GM21528 (cell line): ENCODE results near the gene SMAD7.

ENCODE experiments used
- ATAC-seq: cut with Tn5 transposase; IDR thresholded peaks from one replicate; pipeline ENCODE4 v1.9.1; 2021; ENCODE audit warnings: mild to moderate bottlenecking, moderate library complexity; ENCODE audit not compliant: unreplicated experiment, low FRiP score

The SMAD7 gene

DNA sequence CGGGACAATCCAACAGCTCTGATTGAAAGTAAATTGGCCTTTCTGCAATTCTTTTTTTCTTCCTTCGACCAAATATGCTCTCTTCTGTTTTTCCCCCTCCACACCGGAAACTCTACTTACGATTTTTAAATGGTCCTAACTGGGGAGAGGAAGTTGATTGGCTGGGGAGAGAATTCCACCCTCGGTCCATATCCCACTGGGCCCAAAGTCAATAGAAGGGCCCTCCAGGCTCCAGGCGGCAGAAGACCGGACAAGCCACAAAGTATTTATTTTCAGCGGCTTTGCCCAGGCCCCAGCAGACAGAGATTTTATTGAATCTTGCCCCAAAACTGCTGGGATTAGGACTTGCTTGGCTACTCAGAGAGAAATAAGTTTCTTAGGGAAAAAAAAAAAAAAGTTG, 37.1 kb upstream of the SMAD7 start:
- ATAC-seq = no peak

DNA sequence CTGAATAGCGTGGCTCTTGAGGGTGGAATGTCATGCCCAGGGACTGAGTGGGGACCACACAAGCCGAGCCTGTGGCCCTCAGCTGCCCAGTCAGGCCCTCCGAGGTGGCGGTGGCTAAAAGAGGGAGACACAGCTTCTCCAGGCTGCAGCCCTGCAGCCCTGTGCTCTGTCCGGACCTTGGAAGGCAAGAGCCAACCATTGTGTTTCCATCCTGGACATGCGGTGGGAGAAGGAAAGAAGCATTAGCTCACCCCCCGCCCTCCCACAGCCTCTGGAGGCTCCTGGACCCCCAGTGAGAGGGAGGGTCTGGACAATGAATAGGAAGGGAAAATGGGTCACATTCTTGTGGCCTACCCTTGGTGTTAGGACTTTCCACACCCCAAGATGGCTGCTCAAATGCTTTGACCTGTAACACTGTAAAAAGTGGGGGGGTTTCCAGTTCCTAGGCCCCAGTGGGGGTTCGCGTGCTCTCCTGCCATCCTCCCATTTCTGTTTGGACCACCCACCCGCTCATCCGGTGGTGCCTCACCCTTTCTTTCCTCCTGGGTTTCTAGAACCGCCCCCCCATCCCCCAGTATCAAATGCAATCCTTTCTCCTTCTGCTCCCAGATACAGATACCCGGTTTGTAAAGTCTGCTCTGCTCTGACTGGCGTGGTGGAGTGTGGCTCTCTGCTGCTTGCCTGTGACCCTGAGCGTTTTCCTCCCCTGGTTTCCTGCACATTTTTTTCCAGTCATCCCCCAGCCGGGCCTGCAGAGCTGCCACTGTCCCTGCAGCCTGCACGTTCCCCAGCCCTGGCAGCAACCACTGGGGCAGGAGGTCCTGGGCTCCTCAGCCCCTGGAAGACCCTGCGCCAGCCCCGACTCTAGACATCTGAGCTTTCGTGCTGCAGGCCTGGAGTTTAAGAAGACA, 36.3 kb upstream of the SMAD7 start:
- no peak for ATAC-seq

DNA sequence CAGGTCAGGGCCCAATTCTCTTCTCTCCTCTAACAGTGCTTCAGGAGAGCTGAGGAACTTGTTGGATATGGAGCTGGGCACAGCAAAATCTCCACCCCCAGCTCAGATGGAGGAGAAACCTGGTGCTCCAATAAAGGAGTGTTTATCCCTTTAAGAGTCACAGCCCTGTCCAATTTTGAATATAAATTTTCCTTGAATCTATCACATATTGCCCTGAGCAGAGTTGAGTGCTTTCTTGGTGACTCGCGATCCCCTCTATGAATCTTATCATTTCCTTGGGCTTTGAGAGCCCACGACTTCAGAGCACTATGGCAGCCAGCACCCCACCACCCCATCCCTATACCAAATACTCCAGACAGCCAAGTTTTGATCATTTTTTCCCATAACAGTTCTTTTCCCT, 34.4 kb upstream of the SMAD7 start:
- no peak for ATAC-seq

DNA sequence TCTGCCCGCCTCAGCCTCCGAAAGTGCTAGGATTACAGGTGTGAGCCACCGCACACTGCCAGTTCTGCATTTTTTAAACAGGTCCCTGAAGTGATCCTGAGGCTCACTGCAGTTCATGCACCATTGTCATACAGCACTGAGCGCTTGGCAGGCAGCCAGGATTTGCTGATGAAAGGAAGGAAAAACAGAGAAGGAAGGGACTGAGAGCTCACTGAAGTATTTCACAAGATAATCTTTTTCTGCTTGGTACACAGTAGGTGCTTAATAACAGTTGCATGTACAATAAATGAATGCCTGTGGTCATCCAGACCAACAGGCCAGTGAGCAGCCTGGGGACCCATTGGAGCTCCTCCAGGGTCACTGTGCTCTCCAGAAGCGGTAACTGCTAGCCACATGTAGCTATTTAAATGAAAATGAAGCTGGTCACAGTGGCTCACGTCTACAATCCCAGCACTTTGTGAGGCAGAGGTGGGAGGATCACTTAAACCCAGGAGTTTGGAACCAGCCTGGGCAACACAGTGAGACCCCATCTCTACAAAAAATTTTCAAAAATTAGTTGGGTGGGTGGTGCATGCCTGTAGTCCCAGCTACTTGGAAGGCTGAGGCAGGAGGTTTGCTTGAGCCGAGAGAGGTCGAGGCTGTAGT, 33.1 kb upstream of the SMAD7 start:
- ATAC-seq = no peak

DNA sequence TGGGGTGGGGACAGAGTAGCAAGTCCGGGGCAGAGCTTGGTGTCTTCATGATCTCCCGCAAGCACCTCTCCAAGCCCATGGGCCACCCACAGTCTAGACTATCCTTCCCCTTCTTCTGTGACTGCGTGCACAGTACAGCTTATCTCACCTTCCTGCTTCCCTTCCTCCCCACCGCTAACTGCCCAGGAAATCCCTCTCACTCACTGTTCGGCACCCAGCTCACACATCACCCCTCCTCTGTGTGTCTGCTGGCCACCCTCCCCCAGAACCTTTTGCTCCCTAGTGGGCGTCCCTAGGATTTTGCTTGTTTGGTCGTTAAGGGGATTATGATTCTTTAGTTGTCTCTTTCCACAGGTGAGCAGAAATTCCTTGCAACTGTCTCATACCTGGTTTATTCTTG, 31.5 kb upstream of the SMAD7 start:
- no peak for ATAC-seq

DNA sequence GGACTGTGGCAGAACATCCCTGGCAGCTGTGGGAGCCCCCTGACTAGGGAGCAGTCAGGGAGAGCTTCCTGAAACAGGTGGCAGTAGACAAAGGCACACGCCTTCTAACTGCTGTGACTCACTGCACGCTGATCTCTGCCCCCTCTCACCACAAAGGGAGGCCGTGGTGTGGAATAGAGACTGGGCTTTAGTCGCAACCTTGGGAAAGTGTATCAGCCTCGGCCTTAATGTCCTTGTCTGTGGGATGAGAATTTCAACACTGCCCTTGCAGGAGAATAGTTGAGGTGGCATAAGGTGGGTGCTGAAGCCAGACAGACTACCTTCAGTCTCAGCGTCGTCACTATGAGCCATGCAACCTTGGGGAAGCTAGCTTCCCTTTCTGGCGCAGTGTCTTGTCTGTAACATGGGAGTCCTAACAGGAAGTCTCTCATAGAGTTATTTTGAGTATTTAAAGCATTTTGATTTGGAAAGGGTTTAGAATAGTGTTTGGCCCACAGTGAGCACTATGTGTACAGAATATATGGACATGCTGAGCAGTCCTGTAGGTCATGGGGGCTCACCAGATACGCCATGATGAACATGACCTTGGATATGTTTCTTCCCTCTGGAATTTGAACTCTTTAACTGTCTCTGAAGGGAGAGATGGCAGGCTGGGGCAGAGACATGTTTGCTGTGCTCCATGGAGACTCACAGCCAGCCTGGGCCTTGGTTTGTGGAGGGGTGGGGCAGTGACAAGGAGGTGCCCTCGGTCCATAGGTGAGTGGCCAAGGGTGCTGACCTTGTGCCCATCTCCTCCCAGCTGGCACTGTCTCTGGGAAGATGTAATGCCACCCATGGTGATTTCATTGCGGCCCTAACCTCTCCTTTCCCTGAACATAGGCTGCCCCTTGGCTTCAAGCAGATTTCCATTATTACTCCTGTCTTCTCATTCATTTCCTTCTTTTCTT, 29.5 kb upstream of the SMAD7 start:
- ATAC-seq = no peak

DNA sequence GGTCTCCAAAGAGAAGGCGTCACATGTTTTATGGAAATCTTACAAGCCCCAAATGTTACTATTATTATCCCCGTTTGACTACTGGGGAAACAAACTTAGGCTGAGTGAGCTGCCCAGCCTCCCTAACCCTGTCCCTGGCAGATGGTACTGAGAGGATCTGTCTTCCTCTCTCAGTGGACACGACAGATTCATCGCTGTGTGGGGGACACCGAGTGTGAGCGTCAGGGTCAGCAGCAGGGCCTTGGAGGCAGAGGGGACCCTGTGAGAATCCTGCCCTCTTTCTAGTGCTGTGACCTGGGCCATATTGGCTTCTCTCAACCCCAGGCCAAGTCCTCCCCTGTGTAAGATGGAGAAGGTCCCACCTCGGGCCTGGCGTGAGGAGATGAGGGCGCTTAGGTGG, 27.1 kb upstream of the SMAD7 start:
- ATAC-seq = no peak

DNA sequence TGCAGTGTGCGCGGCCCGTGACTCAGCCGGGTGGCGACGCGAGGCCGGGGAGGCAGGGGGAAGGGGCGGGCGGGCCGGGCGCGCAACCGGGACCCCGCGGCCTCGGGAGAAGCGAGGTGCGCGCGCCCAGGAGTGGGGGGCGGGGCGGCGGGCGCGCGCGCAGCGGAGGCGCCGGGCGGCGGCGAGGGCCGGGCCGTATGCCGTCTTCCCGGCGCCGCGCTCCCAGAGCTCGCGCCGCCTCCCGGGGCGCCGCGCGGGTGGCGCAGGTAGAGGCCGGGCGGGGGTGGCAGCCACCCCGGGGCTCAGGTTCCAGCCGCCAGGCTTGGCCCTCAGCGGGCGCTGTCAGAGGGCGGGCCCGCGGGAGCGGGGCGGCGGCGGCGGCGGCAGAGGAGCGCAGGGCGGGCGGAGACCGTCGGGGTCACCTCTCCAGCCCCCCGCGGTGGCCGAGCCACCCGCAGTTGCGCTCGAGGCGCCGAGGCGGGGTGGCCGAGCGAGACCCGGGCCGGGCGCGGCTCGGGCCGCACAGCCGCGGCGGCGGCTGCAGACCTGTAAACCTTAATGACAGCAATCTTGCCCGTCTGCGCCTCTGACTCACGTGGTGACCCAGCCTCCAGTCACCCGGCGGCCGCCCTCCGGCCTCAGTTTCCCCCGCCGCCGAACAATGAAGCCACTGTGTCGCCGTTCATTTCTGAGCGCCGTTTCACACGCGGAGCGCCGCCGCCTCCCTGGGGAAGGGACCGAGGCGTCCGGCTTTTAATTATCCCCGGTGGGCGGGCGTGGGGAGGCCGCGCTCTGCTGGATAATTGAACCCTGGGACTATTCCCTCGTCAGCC, 25.3 kb upstream of the SMAD7 start:
- peak; percentile 64 for ATAC-seq

DNA sequence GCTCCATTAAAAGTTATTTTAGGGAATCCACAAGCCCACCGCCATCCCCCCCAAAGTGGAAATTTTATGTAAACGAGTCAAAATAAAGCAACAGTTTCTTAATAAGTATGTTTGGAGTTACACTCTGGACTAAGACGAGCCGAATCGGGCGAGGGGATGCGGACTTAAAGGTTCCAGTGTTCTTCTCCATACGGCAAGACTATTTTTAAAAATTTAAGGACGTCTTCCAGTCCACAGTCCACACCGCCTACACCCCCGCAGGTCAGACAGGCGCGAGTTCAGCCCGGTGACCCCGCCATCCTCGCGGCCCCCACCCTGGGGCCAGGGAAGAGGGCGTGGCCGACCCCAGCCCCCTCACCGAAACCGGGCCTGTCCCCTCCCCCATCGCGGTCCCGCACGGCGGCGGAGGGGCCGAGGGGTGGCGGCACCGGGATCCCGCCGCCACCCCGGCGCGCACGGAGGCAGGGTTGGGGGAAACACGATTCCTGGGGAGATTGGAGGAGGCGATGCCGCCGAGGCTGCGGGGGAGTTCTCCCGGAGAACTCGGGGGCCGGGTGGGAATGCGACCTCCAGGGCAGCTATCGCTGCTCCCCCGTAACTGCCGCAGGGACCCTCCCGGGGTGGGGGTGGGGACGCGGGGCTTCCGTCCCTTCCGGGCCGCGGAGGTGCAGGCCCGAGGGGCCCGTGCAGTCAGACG, 24.5 kb upstream of the SMAD7 start:
- peak; percentile 32 for ATAC-seq

DNA sequence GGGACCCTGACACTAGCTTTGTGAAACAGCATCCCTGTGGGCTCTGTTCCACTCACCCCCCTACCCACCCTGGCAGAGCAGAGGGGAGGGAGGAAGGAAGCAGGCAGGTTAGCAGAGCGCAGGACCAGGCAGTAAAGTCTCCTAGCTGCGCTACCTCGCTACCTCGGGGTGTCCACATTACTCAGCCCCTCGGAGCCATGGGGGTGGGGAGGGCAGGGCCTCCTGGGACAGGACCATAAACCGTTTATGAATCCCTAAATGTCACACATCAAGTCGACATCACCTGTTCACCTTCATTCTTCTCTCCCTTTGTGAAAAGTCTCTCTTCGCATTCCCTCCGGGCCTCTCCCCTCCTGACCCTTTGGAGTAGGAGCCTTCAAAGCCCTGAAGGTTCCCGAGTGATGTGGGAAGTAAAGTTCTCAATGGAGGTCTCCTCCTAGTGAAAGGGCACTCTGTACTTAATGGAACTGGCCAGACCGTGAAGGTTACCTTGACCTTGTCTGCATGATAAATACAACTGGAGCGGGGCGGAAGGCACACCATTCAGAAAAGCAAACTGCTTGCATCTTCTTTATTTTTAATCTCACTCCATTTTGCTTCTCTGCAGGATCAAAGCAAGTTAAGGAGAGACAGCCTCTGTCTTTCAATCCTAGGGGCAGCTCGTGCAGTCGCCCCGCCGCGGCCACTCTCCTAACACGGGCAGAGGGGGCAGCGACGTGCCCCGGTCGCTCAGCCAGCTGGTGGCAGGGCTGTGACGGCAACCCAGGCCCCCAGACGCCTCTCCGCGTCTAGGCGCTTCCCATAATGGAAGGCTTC, 23.7 kb upstream of the SMAD7 start:
- ATAC-seq = no peak

DNA sequence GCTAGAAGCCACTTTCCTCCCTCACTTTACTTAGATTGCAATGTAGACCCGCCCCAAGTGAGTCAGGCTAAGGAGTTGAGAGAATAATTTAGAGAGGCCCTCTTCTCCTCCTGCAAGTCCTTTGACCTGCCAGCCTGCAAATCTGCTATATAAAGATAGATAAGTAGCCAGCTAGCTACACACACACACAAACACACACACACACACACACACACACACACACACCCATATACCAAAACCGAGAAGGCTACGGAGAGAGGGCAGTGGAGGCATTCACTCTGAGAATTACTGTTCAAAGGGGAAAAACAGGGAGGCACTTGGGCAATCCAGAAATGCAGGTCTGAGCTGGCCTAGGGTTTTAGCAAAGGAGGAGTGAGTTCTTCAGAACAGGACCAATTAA, 23.0 kb upstream of the SMAD7 start:
- no peak for ATAC-seq

DNA sequence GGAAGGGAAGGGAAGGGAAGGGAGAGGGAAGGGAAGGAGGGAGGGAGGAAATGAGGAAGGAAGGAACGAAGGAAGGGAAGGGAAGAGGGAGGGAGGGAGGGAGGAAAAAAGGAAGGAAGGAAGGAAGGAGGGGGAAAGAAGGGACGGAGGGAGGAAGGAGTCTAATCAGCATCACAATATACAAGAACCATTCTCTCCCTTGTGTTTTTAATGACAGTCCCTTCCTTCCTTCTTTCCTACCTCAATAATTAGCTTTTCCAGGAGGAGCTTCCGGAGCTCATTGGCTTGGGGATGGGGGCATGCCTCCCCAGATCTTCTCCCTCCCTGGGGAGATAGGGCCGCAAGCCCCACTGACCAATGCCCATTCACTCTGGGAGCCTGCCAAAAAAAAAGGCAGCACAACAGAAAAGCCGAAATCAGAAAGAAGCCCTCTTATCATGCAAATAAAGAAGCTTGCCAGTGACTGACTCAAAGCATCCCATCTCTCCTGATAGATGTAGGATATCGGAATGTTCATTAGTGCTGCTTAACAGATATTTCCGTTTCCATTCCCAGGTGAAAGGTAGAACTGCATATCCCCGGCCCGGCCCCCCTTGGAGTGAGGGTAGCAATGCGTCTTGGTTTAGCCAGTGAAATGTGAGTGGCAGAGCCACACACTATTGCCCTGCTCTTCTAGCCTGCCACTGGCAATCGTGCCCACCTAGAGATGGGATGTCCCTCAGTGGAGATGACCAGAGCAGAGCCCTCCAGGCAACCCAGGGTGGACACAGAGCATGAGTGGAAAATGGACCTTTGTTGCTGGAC, 17.8 kb upstream of the SMAD7 start:
- no peak for ATAC-seq

DNA sequence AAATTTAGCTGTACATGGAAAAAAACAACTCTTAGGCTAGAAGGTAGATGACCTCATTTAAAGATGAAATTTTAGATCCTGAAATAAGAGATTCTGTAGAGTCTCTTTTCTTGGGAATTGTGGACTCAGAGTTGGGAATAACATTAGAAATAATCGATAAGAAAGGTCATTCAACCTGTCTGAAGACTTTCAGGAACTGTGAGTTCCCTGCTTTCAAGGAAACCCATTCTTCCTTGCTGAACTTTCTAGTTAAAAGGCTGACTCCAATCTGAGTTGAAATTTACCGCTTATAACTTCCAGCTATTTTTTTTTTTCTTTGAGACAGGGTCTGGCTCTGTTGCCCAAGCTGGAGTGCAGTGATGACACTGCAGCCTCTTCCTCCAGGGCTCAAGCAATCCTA, 16.8 kb upstream of the SMAD7 start:
- no peak for ATAC-seq

DNA sequence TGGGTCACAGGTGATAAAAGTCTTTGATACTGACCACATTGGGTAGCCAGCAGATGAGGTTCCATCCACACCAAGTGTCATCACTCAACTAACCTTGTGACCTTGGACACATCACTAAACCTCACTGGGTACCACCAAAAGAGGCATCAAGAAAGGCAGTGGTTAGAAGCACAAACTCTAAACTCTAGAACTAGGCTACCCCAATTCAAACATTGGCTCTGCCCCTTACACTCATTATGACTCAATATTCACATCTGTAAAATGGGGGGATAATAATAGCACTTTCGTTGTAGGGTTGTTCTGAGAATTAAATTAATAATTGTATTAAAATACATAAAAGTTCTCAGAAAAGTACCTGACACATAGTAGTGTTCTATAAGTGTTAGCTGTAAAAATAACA, 15.8 kb upstream of the SMAD7 start:
- no peak for ATAC-seq

DNA sequence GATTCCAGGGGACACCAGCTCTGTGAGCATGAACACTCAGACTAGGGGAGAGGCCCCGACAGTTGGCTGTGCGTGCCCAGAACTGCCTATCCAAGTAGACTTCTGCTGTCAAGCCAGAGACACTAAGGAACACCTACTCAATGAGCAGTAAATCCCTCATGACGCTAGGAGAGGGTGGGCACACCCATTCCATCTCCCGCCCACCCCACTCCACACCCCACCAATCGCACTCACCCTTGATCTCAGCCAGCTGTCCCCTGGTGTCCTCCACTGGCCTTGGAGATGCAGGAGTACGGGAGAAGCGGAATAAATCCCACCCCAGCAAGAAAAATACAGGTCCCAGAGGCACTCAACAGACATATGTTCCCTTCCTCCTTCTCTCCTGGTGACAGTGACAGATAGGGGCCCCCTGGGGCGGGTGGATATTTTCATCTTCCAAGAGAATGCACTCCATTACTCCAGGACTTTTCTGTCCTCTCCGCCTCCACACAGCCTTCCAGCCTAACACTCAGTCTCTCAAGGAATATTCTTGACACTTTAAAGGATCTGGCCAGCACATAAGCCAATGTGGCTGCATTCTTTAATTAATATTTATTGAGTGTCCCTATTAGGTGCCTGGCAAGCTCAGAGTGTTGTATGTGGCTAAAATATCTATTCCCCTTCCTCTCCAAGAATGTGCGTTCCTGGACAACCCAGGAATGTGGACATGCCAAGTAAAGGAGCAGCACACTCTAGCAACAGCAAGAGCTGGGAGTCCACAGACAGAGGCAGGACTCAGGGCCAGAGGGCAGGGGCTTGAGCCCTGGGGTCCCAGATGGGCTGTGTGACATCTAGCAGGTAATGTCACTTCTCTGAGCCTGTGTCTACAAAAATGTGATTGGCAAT, 13.1 kb upstream of the SMAD7 start:
- ATAC-seq = no peak

DNA sequence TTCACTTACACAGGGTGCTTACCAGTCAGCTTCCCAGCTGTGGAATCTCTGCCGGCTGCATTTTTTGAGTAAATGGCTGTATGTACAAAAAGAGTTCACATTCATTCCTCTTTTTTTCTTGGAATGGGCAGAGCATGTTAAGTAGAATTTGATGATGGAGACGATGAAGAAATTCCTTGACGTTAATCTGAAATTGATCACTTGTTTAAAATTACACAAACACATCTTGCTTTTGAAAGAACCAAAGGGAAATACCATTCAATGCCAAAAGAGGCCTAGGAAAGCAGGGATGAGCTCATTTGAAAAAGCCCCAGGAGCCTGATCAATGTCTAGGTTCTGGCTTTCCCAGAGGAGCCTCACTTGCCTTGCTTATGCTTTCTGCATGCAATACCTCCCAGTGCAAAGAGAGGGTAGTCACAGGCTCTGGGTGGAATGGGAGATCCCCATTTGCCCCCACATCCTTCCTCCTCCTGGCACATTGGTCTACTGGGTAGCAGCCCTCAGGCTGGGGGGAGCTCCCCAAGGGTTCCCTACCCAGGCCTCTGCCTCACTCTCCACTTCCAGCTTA, 12.3 kb upstream of the SMAD7 start:
- ATAC-seq = no peak
